NCI-H128 (cell line): Measurements from ENCODE around the gene SPC25.
A peak's percentile ranks its signal among the peaks of the same experiment; 100 is the strongest.
"Not testable (repeated sequence)": the region's sequence is repeated elsewhere in the genome, so short reads cannot be mapped to it uniquely, and the experiment has no call there.

Source experiments
- DNase-seq: peaks from one replicate; lab custom pipeline; 2025; ENCODE audit not compliant: unreplicated experiment; lab: John Stamatoyannopoulos, UW

Gene SPC25

GRCh38 chr2:168890006-168890782 lies at the start of gene SPC25:
Gene SPC25, minus strand, starts transcription at chr2:168890430. Its CDS starts 911 bp downstream, at chr2:168889519.
- DNase-seq: peak; percentile 76

- DNase-seq: no peak
Observed at GRCh38 chr2:168939918-168940317, 49.7 kb upstream of the SPC25 start.

- DNase-seq: no peak
Observed at GRCh38 chr2:168939061-168939460, 48.8 kb upstream of the SPC25 start.

- no peak for DNase-seq
Observed at GRCh38 chr2:168935810-168936581, 45.8 kb upstream of the SPC25 start.

GRCh38 chr2:168934826-168935225 lies 44.6 kb upstream of the SPC25 start:
- DNase-seq: no peak

- DNase-seq: not testable (repeated sequence)
Observed at GRCh38 chr2:168932174-168932573, 41.9 kb upstream of the SPC25 start.

- DNase-seq: no peak
Observed at GRCh38 chr2:168930242-168930641, 40.0 kb upstream of the SPC25 start.

- no peak for DNase-seq
Observed at GRCh38 chr2:168929031-168929430, 38.8 kb upstream of the SPC25 start.

GRCh38 chr2:168928113-168928831 lies 38.0 kb upstream of the SPC25 start:
- DNase-seq: no peak

GRCh38 chr2:168926621-168927386 lies 36.6 kb upstream of the SPC25 start:
- no peak for DNase-seq

GRCh38 chr2:168920504-168921157 lies 30.4 kb upstream of the SPC25 start:
- no peak for DNase-seq

- DNase-seq: no peak
Observed at GRCh38 chr2:168916331-168916675, 26.1 kb upstream of the SPC25 start.

- no peak for DNase-seq
Observed at GRCh38 chr2:168915441-168916330, 25.5 kb upstream of the SPC25 start.

- DNase-seq: no peak
Observed at GRCh38 chr2:168913495-168913894, 23.3 kb upstream of the SPC25 start.

- DNase-seq: no peak
Observed at GRCh38 chr2:168912901-168913369, 22.7 kb upstream of the SPC25 start.

GRCh38 chr2:168912466-168912865 lies 22.2 kb upstream of the SPC25 start:
- no peak for DNase-seq

GRCh38 chr2:168910330-168910729 lies 20.1 kb upstream of the SPC25 start:
- no peak for DNase-seq

GRCh38 chr2:168907940-168908662 lies 17.9 kb upstream of the SPC25 start:
- no peak for DNase-seq

- no peak for DNase-seq
Observed at GRCh38 chr2:168904358-168904757, 14.1 kb upstream of the SPC25 start.
